SH-SY5Y (cell line): ENCODE data around the gene MTA2.

ENCODE experiments used
- GATA2 ChIP-seq: IDR thresholded peaks from 2 replicates; pipeline ENCODE4 v1.6.1; 2011; ENCODE audit warnings: mild to moderate bottlenecking, low read depth, low read length
- GATA3 ChIP-seq: IDR thresholded peaks from 2 replicates; pipeline ENCODE4 v1.6.1; 2011; ENCODE audit warnings: low read depth, mild to moderate bottlenecking, low read length, moderate library complexity

DNA sequence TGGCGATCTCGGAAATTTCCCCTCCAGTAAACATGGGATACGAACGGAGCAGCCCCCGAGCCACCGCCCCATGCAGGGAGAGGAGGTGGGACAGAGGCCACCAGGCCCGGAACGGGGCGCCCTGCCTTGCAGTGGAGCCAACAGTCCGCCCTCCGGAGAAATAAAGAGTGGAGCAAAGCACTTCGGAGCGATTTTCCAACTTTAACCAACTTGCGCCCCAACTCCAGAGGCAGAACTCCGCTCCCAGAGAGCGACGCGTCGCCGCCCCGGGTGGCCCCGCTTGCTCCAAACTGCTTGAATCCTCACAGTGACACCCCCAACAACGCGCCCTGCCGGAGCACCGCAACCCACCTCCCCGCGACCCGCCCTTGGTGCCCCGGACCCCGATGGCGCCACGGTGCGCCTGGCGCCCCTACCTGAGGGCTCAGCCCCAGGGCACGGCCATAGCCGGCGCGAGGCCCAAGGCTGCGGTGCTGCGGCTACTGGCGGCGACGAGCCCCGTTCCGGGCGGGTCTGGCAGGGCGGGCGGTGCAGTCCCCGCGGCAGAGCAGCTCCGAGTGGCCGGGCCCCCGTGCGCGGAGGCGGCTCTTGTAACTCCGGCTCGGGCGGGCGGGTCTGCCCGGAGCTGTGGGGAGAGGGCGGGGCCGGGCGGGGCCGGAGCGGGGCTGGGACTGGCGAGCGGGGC is 55.3 kb downstream of the MTA2 start, which contains the start of gene AHNAK:
- TF ChIP-seq GATA2 (no peak), GATA3 (no peak)
